ENCODE results near the gene SHTN1.
A peak's percentile ranks its signal among the peaks of the same experiment; 100 is the strongest.

SHTN1 gene

GRCh38 chr10:116952729-116953128, 52.3 kb downstream of the SHTN1 start:
- no peak for DNase-seq (ENCODE audit: low spot score)
- Histone ChIP-seq H3K27ac (no peak overlapping the region), H3K4me3 (no peak overlapping the region)
- TF ChIP-seq, protein P1, sequence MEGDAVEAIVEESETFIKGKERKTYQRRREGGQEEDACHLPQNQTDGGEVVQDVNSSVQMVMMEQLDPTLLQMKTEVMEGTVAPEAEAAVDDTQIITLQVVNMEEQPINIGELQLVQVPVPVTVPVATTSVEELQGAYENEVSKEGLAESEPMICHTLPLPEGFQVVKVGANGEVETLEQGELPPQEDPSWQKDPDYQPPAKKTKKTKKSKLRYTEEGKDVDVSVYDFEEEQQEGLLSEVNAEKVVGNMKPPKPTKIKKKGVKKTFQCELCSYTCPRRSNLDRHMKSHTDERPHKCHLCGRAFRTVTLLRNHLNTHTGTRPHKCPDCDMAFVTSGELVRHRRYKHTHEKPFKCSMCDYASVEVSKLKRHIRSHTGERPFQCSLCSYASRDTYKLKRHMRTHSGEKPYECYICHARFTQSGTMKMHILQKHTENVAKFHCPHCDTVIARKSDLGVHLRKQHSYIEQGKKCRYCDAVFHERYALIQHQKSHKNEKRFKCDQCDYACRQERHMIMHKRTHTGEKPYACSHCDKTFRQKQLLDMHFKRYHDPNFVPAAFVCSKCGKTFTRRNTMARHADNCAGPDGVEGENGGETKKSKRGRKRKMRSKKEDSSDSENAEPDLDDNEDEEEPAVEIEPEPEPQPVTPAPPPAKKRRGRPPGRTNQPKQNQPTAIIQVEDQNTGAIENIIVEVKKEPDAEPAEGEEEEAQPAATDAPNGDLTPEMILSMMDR (IDR thresholded peaks at IDR 0.05): no peak

GRCh38 chr10:116948530-116948870, 56.5 kb downstream of the SHTN1 start:
- TF ChIP-seq, protein P1 (IDR thresholded peaks at IDR 0.05): no peak
- Histone ChIP-seq H3K27ac (peak overlapping the region in 1 of 2 donors; percentile 21), H3K4me3 (no peak overlapping the region)
- no peak for DNase-seq (ENCODE audit: low spot score)

- no peak for DNase-seq (ENCODE audit: low spot score)
- no peak overlapping the region for H3K4me3 ChIP-seq
- TF ChIP-seq, protein P1 (IDR thresholded peaks at IDR 0.05): no peak
- peak overlapping the region in 1 of 2 donors; percentile 21 for H3K27ac ChIP-seq
Measured at GRCh38 chr10:116947841-116948529, 57.0 kb downstream of the SHTN1 start.

DNA sequence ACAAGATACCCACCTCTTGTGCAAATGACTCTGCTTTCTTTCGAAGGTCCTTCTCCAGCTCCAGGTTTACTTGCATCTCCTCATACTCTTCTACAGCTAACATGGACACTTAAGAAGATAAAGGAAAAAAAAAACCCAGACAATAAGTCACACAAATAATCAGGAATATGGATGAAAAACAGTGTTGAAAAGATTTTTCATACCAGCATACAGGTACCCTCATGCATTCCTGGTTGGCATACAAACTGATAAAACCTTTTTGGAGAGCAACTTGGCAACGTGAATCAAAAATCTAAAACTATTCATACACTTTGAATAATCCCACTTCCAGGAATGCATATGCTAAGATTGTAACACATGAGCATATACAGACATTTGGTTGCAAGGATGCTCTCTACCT, 60.1 kb downstream of the SHTN1 start:
- Histone ChIP-seq H3K27ac (no peak overlapping the region), H3K4me3 (no peak overlapping the region)
- TF ChIP-seq, protein P1 (IDR thresholded peaks at IDR 0.05): no peak
- DNase-seq (ENCODE audit: low spot score): no peak

- DNase-seq (ENCODE audit: low spot score): no peak
- TF ChIP-seq, protein P1 (IDR thresholded peaks at IDR 0.05): no peak
- H3K4me3 ChIP-seq: no peak overlapping the region
- no peak overlapping the region for H3K27ac ChIP-seq
Measured at GRCh38 chr10:116931806-116932205, 73.2 kb downstream of the SHTN1 start.

DNA sequence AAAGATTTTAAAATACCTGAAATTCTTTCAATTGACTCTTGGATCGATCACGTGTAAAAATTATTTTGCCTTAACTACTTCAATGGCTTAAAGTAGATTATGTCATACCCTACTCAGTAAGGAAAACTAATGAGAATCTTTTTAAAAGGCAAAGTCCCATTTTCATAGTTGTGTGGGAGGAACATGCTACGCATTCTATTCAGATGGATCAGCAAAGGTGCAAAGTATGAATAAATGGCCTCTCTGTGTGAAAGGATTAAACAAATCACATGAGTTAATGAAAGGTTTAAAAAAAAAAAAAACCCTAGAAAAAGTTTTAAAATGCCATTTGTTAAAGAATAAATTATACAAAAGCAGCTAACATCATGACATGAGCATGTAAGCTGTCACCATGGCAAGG, 78.6 kb downstream of the SHTN1 start:
- no peak for DNase-seq (ENCODE audit: low spot score)
- no peak overlapping the region for H3K27ac ChIP-seq
- no peak overlapping the region for H3K4me3 ChIP-seq
- TF ChIP-seq, protein P1 (IDR thresholded peaks at IDR 0.05): no peak

DNA sequence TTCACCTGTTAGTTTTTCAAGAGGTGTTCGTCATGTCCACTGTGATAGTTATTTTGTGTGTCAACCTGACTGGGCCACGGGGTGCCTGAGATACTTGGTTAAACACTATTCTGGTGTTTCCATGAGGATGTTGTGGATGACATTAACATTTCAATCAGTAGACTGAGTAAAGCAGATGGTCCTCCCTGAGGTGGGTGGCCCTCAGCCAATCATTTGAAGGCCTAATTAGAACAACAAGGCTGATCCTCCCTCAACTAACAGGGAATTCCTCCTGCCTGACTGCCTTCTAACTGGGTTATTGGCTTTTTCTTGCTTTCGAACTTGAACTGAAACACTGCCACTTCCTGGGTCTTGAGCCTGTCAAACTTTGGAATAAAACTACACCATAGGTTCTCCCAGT, 79.9 kb downstream of the SHTN1 start:
- Histone ChIP-seq H3K27ac (no peak overlapping the region), H3K4me3 (no peak overlapping the region)
- TF ChIP-seq, protein P1 (IDR thresholded peaks at IDR 0.05): no peak
- no peak for DNase-seq (ENCODE audit: low spot score)

All from coronary artery (tissue), 2 donors.